PC-3 (cell line): ENCODE results near the gene HPN. TPM values are rescaled to one million over a fixed set of nuclear protein-coding genes. Genes with fewer than 3 reads are reported as not detected.
"Not testable (repeated sequence)": the region's sequence is repeated elsewhere in the genome, so short reads cannot be mapped to it uniquely, and the experiment has no call there.

Experiments
- ATAC-seq: fragments of 200-7000 bp; cut with Tn5 transposase; 2 replicates; pipeline ENCODE4 v1.9.1; 2020; ENCODE audit warnings: mild to moderate bottlenecking, moderate library complexity
- BruUV-seq: library from RNA; stranded (reverse); fragments of 400-500 nt; replicated peaks from 2 replicates; lab custom pipeline; 2021; lab: Mats Ljungman, UMichigan
- CTCF ChIA-PET: fragments of 300-600 bp; sonication (Branson Sonifier 250); formaldehyde crosslinking; loops from one replicate; lab custom pipeline; 2022; ENCODE audit warnings: antibody characterized with exemption; lab: Charles Lee
- POLR2A ChIA-PET: fragments of 300-600 bp; sonication (Branson Sonifier 250); formaldehyde crosslinking; loops from one replicate; lab custom pipeline; 2022; ENCODE audit warnings: antibody characterized with exemption; ENCODE audit not compliant: unreplicated experiment; lab: Charles Lee
- DNase-seq: peaks from one replicate; pipeline ENCODE4 v3.0.0-alpha.2; 2015
- H2AFZ ChIP-seq: fragments of 300-600 bp; sonication (generic); 2 replicates; pipeline ENCODE4 v1.6.0; 2016; ENCODE audit warnings: antibody characterized with exemption, low read length
- H3F3A ChIP-seq: fragments of 300-600 bp; sonication (generic); one replicate; pipeline ENCODE4 v1.6.0; 2017; ENCODE audit warnings: antibody characterized with exemption, low read length, control low read depth, mild to moderate bottlenecking; ENCODE audit not compliant: unreplicated experiment
- H3K27ac ChIP-seq: fragments of 300-600 bp; sonication (generic); 2 replicates; pipeline ENCODE4 v1.5.1; 2016; ENCODE audit warnings: mild to moderate bottlenecking, low read length
- H3K27me3 ChIP-seq: fragments of 300-600 bp; sonication (generic); 2 replicates; pipeline ENCODE4 v1.6.1; 2016; ENCODE audit warnings: low read length, mixed read lengths
- H3K36me3 ChIP-seq: fragments of 300-600 bp; sonication (generic); 2 replicates; pipeline ENCODE4 v1.6.1; 2016; ENCODE audit warnings: low read depth, mixed run types, low read length, mixed read lengths
- H3K4me1 ChIP-seq: fragments of 300-600 bp; sonication (generic); 2 replicates; pipeline ENCODE4 v1.5.1; 2016; ENCODE audit warnings: low read length; ENCODE audit not compliant: insufficient read depth
- H3K4me2 ChIP-seq: fragments of 300-600 bp; sonication (generic); 2 replicates; pipeline ENCODE4 v1.6.0; 2016; ENCODE audit warnings: low read length
- H3K4me3 ChIP-seq: fragments of 300-600 bp; sonication (generic); 2 replicates; pipeline ENCODE4 v1.5.1; 2016; ENCODE audit warnings: mild to moderate bottlenecking, low read length, mixed read lengths
- H3K79me2 ChIP-seq: fragments of 300-600 bp; sonication (generic); 2 replicates; pipeline ENCODE4 v1.6.1; 2017; ENCODE audit warnings: low read length, mixed read lengths
- H3K9ac ChIP-seq: fragments of 300-600 bp; sonication (generic); 2 replicates; pipeline ENCODE4 v1.6.0; 2016; ENCODE audit warnings: mild to moderate bottlenecking, low read length
- H3K9me2 ChIP-seq: fragments of 300-600 bp; sonication (generic); replicated peaks from 2 replicates; pipeline ENCODE4 v1.6.1; 2016; ENCODE audit warnings: mixed run types, low read length, mixed read lengths
- H3K9me3 ChIP-seq: fragments of 300-600 bp; sonication (generic); 2 replicates; pipeline ENCODE4 v1.6.1; 2016; ENCODE audit warnings: low read length, mixed read lengths
- H4K20me1 ChIP-seq: fragments of 300-600 bp; sonication (generic); 2 replicates; pipeline ENCODE4 v1.6.1; 2016; ENCODE audit warnings: low read length, mixed read lengths
- CTCF ChIP-seq: fragments of 300-600 bp; sonication (generic); conservative IDR thresholded peaks from 2 replicates; pipeline ENCODE4 v1.5.1; 2017; ENCODE audit warnings: antibody characterized with exemption, low read depth, mild to moderate bottlenecking, low read length
- EZH2 ChIP-seq: fragments of 300-600 bp; sonication (generic); IDR thresholded peaks from one replicate; pipeline ENCODE4 v1.6.1; 2017; ENCODE audit warnings: antibody characterized with exemption, mild to moderate bottlenecking, low read length; ENCODE audit not compliant: unreplicated experiment
- EZH2phosphoT487 ChIP-seq: fragments of 300-600 bp; sonication (generic); IDR thresholded peaks from 2 replicates; pipeline ENCODE4 v1.6.1; 2018; ENCODE audit warnings: mild to moderate bottlenecking, antibody characterized with exemption, low read length, borderline replicate concordance
- intact Hi-C: fragments of 100-400 bp; cut with micrococcal nuclease; formaldehyde crosslinking; loops from 2 replicates; pipeline ENCODE4 v1.9.0; 2023
- total RNA-seq: library from RNA; depleted of rRNA; stranded (reverse); fragments of >200 nt; gene quantifications from 2 replicates; pipeline ENCODE4 v1.2.3, GENCODE V29; 2014

Gene HPN
- total RNA-seq, 1 experiment from 2014 or later: 0.18 TPM

- no peaks in the 10 kb centered on the region for H3K27me3 ChIP-seq
- ATAC-seq: no peak
- no peak for TF ChIP-seq EZH2
- TF ChIP-seq EZH2phosphoT487: no peak
- no peak for TF ChIP-seq CTCF
Observed at GRCh38 chr19:35006999-35007365, 34.5 kb upstream of the HPN start.

GRCh38 chr19:35007427-35007826 is 34.1 kb upstream of the HPN start:
- H3K9me3 ChIP-seq, CTCF ChIA-PET, H3F3A ChIP-seq, ATAC-seq, H3K4me3 ChIP-seq, H2AFZ ChIP-seq, H3K9me2 ChIP-seq, POLR2A ChIA-PET, H3K27ac ChIP-seq, H3K27me3 ChIP-seq, H4K20me1 ChIP-seq, H3K36me3 ChIP-seq, H3K9ac ChIP-seq, BruUV-seq, DNase-seq, H3K4me2 ChIP-seq: not testable (repeated sequence)
- Histone ChIP-seq H3K4me1 (peaks cover 17% of the 10 kb centered on the region), H3K79me2 (peaks cover 24% of the 10 kb centered on the region)
- intact Hi-C loops: loop anchor here (2.0 kb wide), 1 partner anchor 35 kb away; no protein-coding TSS in a partner anchor

More at GRCh38 chr19:35006999-35007365, 34.5 kb upstream of the HPN start:
- H3K4me3 ChIP-seq: no peak overlapping the region
- peak overlapping the region; percentile 25; the same call in 1 of the 2 replicates for H3K9ac ChIP-seq
- ChIA-PET POLR2A (no interaction called here), CTCF (no interaction called here)
- intact Hi-C loops: loop anchor here (2.0 kb wide), 1 partner anchor 34 kb away; no protein-coding TSS in a partner anchor
- H2AFZ ChIP-seq: no peak overlapping the region
- H4K20me1 ChIP-seq: peaks cover 8% of the 10 kb centered on the region; the same call in 1 of the 2 replicates
- BruUV-seq: no TSS peak
- H3K27ac ChIP-seq: peak overlapping the region; percentile 73
- no peaks in the 10 kb centered on the region for H3K9me2 ChIP-seq
- H3K4me2 ChIP-seq: peak overlapping the region; percentile 75
- peaks cover 18% of the 10 kb centered on the region for H3K4me1 ChIP-seq
- no peaks in the 10 kb centered on the region for H3K36me3 ChIP-seq
- DNase-seq: no peak
- no peaks in the 10 kb centered on the region for H3F3A ChIP-seq
- H3K9me3 ChIP-seq: no peaks in the 10 kb centered on the region
- H3K79me2 ChIP-seq: peaks cover 27% of the 10 kb centered on the region

- DNase-seq (no peak), ATAC-seq (no peak)
- no peak overlapping the region for H3K4me2 ChIP-seq
- BruUV-seq: no TSS peak
- H3K9ac ChIP-seq: no peak overlapping the region
- H3K79me2 ChIP-seq: peaks cover 10% of the 10 kb centered on the region; the same call in 1 of the 2 replicates
- TF ChIP-seq CTCF: no peak
- TF ChIP-seq EZH2phosphoT487: no peak
- TF ChIP-seq EZH2: no peak
- CTCF ChIA-PET: no interaction called here
- H3K27me3 ChIP-seq: no peaks in the 10 kb centered on the region
- H3K27ac ChIP-seq: no peak overlapping the region
- H3K4me1 ChIP-seq: peaks cover 17% of the 10 kb centered on the region
- POLR2A ChIA-PET: no interaction called here
- H3K4me3 ChIP-seq: no peak overlapping the region
- no peaks in the 10 kb centered on the region for H3K36me3 ChIP-seq
- H3K9me3 ChIP-seq: no peaks in the 10 kb centered on the region
- no peaks in the 10 kb centered on the region for H3K9me2 ChIP-seq
- H4K20me1 ChIP-seq: peaks cover 8% of the 10 kb centered on the region; the same call in 1 of the 2 replicates
- intact Hi-C loops: no loop called here
- H3F3A ChIP-seq: no peaks in the 10 kb centered on the region
- H2AFZ ChIP-seq: no peak overlapping the region
Observed at GRCh38 chr19:35008891-35009341, 32.6 kb upstream of the HPN start.
